NCI-H2081 treated with DMSO at 0.1 percent for 48 hours (cell line): ENCODE results near the gene RSPH10B2.
"Not testable (repeated sequence)": the region's sequence is repeated elsewhere in the genome, so short reads cannot be mapped to it uniquely, and the experiment has no call there.

Experiments
- DNase-seq: peaks from one replicate; lab custom pipeline; 2025; lab: John Stamatoyannopoulos, UW

RSPH10B2 gene

DNA sequence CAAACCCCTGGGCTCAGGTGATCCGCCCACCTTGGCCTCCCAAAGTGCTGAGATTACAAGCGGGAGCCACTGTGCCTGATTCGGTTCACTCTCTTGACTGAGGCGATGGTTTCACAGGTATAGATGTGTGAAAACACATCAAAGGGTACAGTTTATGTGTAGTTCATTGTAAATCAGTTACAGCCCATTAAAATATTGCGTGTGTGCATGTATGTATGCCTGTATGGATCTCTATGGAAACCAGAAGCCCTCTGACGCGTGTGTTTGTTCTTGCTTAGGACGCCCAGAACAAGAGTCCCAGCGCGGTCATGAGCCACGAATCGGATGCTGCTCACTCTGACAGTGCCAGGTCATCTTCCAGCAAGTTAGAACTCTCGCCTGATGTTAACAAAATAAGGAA is 35.5 kb downstream of the RSPH10B2 start:
- not testable (repeated sequence) for DNase-seq

DNA sequence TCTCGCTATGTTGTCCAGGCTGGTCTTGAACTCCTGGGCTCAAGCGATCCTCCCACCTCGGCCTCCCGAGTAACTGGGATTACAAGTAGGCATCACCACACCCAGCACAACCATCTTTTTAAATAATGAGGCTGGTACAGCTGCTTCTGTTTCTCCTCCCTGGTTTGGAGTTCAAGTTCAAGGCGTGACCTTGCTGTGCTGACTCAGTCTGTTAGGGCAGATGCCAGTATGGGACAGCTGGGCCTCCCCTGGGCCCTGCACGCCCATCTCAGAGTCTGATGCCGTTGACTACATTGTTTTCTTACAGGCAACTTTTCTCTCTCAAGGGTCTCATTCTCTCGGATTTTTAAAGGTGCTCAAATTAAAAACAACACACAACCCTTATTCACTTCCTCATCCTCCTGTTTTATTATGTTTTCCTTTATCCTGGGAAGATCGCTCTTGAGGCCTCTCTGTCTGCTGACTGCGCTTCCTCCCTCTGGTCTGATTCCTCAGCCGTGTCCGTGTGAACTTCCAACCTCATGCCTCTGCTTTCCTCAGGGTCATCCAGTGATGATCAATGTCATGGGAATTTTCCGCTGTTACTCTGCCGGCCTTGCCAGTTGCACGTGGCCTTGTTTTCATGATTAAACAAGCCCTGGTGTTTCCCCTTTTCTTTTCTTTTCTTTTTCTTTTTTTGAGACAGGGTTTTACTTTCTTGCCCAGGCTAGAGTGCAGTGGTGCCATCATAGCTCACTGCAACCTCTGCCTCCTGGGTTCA is 38.4 kb downstream of the RSPH10B2 start:
- DNase-seq: not testable (repeated sequence)

GRCh38 chr7:6794276-6794675 is 40.4 kb downstream of the RSPH10B2 start:
- DNase-seq: not testable (repeated sequence)

DNA sequence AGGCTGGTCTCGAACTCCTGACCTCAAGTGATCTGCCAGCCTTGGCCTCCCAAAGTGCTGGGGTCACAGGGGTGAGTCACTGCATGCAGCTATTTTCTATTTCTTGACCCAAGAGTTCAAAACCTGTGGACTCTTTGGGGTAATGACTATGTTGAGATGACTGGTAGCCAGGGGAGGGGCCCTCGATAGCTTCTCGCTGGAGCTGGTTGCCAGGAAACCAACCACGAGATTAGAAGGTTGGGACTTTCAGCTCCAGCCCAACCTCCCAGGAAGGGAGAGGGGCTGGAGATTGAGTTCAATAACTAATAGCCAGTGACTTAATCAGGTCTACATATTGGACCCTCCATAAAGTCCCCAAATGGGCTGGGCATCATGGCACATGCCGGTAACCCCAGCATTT is 43.3 kb downstream of the RSPH10B2 start:
- not testable (repeated sequence) for DNase-seq

DNA sequence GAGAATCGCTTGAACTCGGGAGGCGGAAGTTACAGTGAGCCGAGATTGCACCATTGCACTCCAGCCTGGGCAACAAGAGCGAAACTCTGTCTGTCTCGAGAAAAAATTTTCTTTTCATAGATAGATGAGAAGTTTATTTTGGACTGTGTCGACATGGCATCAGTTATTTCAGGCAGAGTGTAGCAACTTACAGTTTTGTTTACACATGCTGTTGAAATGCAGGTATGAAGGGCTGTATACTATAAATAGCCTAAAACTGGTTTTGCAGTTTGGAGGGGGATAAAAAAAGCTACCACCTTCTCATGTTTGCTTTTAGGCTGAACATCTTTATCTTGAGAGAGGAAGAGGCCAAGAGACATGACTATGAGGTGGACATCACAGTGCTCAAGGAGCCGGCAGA is 44.1 kb downstream of the RSPH10B2 start:
- DNase-seq: not testable (repeated sequence)

- DNase-seq: not testable (repeated sequence)
These were observed 46.0 kb downstream of the RSPH10B2 start for GRCh38 chr7:6799887-6800286.

GRCh38 chr7:6800331-6800730 is 46.4 kb downstream of the RSPH10B2 start:
- not testable (repeated sequence) for DNase-seq

GRCh38 chr7:6807393-6807918 is 53.6 kb downstream of the RSPH10B2 start:
- DNase-seq: not testable (repeated sequence)

- DNase-seq: not testable (repeated sequence)
These were observed 54.1 kb downstream of the RSPH10B2 start for GRCh38 chr7:6807959-6808358.

- DNase-seq: not testable (repeated sequence)
These were observed 59.1 kb downstream of the RSPH10B2 start for GRCh38 chr7:6813011-6813410.

DNA sequence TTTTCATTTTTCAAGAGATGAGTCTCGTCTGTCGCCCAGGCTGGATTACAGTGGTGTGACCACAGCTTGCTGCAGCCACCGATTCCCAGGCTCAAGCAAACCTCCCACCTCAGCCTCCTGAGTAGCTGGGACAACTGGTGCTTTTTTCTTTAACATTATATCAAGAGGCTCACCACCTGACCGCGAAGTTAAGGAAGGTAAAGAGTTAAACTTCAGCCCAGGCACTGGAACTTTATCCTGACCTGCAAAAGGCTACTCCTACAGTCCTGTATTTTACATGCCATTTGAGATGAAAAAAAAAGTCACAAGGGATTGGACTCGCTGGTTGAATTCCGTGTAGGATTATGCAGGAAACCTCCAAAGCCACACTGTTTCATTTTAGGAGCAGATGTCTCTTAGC is 61.6 kb downstream of the RSPH10B2 start:
- DNase-seq: not testable (repeated sequence)

DNA sequence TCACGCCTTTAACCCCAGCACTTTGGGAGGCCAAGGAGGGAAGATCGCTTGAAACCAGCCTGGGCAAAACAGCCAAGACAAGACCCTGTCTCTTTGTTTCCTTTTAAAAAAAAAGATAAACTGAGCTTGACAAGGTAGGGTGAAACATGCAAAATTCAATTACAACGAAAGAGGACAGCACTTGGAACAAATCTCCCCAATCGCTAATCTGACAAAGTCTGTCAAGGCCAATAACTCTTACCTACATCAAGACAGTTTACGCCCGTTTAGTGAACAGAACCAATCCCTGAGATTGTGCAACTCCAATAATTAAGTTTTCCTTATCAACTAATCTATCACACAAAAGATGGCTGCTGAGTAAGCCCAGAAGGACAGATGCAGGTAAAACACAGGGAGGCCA is 67.7 kb downstream of the RSPH10B2 start:
- DNase-seq: not testable (repeated sequence)

DNA sequence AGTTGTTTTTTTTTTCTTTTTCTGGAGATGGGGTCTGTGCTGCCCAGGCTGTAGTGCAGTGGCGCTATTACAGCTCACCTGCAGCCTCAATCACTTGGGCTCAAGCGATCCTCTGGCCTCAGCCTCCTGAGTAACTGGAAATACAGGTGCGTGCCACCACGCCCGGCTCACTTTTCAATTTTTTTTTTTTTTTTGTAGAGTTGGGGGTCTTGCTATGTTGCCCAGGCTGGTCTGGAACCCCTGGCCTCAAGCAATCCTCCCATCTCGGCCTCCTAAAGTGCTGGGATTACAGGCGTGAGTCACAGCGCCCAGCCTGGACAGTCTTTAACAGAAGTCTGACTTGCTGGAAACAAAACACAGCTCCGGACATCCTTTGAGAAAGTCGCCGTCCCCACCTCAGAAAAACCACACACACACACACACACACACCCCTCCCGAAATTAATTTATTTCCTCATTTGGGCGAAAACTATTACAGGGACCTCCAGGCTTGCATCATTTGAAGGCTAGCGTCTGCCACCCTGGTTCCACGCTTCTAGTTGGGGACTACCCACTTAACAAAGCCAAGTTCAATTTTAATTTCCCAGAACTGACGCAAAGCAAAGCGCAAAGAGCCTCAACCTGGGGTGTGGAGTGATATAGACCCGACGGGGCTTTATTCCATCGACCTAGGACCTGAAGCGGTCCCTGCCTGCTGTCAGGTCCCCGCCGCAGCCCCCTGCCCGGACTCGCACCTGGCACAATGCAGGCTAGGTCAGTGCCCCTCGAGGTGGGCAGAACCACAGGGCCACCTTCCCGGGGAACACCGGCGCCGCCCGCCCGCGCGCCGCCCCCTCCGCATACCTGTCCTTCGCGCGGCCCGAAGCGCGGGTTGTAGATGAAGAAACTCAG is 71.6 kb downstream of the RSPH10B2 start:
- not testable (repeated sequence) for DNase-seq

GRCh38 chr7:6826151-6826550 is 72.2 kb downstream of the RSPH10B2 start, which contains the start of gene CCZ1B:
CCZ1B (minus strand) TSS chr7:6826275; CDS start chr7:6826197, 78 bp downstream.
- peak; percentile 47 for DNase-seq

GRCh38 chr7:6827180-6827579 is 73.3 kb downstream of the RSPH10B2 start:
- not testable (repeated sequence) for DNase-seq

- DNase-seq: not testable (repeated sequence)
These were observed 75.7 kb downstream of the RSPH10B2 start for GRCh38 chr7:6829616-6830015.

DNA sequence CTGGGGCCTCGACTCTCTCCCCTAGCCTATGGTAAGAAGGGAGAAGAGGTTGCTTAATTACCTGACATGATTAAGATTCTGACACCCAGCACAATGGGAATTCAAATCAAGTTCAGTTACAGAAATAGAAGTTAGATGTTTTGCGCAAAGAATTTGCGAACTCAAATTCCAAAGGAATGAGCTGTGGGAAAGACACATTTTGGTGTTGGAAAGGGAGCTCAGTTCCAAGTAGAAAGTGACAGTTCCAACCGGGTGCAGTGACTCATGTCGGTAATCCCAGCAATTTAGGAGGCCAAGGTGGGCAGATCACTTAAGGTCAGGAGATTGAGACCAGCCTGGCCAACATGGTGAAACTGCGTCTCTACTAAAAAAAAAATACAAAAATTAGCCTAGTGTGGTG is 76.1 kb downstream of the RSPH10B2 start:
- DNase-seq: not testable (repeated sequence)

DNA sequence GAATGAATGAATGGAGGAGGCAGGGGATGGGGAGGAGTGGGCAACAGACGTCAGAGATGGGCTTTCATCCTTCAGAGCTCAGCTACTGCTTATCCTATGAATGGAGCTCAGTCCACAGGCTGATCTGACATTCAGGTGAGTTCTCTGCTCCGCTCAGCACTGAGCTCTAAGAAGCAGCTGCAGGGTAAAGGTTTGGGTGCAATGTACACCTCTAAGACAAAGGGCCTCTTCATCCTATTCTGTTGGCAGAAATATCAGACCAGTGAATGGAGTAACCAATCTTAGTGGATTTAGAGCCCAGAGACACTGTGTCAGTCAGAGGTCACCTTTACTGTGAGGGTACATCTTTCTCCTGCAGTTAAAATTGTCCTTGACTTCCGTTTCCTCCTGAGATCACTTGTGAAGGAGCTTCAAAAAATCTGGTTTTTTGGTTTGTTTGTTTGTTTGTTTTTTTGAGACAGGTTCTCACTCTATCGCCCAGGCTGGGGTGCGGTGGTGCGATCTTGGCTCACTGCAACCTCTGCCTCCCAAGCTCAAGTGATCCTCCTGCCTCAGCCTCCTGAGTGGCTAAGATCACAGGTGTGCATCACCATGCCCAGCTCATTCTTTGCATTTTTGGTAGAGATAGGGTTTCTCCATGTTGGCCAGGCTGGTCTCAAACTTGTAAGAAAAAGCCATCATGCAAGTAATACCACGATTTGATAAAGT is 77.3 kb downstream of the RSPH10B2 start:
- DNase-seq: no peak

DNA sequence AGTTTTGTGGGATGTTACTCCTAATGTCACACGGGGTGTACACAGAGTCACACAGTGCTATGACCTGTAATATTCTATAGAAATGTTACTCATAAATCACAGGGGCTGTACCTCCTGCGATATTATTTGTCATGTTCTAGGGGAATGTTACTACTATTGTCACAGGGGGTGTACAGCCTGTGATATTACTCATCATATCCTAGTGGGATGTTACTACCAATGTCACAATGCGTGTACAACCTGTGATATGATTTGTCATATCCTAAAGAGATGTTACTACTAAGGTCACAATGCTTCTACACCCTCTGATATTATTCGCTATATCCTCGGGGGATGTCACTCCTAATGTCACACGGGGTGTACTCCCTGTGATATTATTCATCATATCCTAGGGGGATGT is 79.7 kb downstream of the RSPH10B2 start:
- DNase-seq: no peak

- not testable (repeated sequence) for DNase-seq
These were observed 81.6 kb downstream of the RSPH10B2 start for GRCh38 chr7:6835521-6835920.

GRCh38 chr7:6837081-6837480 is 83.2 kb downstream of the RSPH10B2 start:
- not testable (repeated sequence) for DNase-seq
